ENCODE data around the gene HOTAIR.

The HOTAIR gene

DNA sequence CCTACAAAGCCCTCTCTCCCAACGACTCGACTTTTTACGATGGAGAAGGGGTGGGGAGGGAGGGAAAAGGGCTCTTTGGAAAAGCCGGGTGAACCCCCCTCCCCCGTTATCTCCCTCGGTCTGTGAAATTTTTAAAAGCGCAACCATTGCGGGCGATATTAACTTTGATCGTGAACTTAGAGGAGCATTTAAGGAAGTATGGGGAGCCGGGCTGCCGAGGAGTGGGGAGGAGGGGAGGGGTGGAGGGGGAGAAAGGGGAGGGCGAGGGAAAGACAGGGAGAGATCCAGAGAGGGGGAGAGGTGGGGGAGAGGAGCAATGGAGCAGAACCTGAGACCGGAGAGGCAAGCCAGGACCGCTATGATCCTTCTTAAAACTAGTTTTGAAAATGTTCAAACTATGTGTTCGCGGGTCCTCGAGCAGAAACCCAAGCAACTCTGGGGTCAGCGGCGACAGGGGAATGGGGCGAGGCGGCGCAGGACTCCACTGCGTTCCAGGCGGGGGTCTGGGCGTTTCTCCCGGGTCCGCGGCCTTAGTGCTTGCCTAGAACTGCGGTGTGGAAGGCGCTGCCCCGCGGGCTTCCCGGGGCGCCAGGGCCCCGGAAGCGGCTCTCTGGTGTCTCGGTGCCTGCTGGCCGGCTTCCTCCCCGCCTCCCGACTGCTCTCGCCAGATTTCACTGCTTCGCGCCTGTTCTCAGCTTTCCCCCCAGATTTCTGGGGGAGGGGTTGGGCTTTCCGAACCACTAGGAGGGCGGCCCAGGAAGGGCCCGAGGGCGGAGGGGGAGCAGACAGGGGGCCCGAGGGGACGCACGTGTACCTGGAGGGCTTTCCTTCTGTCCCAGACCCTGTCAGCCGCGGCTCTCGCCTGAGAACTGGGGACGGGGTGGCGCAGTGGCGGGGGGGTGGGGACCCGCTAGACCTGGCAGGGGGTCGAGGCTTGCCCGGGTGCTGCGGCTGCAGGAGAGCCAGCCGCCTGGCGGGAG, at the start of gene HOTAIR:
TSS of gene HOTAIR (minus strand) at position 871 of the 980 bp plus-strand sequence.
- DNase-seq, result no peak

DNA sequence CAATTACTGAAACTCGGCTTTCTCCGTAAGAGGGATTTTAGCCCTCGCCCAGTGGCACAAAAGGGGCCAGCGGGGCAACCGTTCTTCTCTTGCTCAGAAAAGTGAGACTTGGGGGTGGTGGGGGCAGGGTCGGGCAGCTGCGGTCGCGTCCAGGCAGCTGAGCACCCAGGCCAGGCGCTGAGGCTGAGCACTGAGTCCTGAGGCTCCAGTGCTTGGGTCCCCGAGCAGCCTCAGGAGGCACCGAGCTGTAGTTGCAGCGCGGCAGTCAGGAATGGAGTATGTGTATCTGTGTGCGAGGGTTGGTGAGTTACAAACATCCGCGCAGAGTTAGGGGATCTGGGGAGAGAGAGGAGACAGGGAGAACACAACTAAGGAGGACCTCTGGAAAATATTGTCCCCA, 49.4 kb upstream of the HOTAIR start:
- no peak for DNase-seq

DNA sequence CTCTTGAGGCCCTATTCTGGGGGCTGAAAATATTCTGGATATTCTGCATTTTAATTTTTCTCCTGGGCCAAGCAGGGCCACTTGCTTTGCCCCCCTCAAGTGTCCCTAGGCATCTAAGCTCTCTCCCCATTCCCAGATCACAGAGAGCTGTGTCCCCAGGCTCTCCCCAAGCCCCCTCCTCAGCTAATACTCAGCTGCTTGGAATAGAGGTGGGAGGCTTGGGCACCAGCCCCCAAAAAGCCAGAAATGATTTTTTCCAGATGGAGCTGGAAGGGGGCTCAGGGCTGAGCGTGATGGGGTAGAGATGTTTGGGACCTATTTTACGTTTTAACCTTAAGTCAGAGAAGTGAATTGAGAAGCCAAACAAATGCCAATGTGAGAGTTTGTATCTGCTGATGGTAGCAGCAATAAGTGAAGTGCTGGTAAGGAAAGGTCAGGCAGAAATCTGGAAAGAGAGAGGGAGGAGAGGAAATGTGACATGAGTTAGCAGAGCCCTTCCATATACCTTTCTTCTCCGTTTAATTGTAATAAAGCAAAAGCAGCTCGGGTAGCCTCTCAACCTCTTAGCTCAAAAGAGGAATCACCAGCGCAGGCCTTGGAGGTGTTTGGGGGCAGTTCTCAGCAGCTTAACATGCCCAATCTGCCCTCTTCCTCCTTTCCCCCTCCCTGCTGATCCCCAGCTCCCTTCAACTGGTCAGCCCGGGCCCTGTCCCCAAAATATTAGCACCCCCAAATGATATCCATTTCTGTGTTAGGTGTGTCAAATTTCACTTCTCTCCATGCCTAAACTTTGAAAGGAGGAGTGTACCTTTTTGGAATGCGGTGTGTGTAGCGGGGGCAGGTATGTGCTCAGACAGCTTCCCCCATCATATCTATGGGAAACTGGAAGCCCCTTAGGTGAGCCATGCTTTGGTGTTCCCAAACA, 48.5 kb upstream of the HOTAIR start:
- DNase-seq, result no peak

DNA sequence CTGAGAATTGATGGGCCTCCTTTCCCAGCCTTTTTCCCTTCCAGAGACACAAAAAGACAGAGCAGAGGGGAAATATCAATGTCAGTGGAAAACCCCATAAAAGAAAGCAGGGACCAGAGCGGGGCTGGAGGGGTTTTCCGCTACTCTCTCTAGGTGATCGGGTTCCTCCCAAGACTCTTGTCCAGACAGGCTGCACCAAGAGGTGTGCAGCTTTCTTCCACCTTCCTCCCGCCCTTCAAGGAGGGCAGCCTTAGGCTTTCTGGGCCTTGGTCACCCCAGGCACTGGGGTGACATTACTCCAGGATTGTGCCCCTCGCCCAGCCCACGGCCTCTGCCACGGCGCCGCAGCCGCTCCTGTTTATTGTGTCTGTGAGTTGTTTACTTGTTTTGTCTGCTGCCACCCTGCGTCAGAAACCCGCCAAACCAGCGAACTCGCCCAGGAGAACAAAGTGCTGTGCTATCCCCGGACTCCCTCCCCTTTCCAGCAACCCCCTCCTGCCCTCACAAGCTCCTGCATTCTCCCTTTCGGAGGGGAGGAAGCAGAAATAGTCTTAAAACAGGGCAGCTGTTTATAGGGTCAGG, 46.8 kb upstream of the HOTAIR start:
- peak; percentile 11 for DNase-seq

DNA sequence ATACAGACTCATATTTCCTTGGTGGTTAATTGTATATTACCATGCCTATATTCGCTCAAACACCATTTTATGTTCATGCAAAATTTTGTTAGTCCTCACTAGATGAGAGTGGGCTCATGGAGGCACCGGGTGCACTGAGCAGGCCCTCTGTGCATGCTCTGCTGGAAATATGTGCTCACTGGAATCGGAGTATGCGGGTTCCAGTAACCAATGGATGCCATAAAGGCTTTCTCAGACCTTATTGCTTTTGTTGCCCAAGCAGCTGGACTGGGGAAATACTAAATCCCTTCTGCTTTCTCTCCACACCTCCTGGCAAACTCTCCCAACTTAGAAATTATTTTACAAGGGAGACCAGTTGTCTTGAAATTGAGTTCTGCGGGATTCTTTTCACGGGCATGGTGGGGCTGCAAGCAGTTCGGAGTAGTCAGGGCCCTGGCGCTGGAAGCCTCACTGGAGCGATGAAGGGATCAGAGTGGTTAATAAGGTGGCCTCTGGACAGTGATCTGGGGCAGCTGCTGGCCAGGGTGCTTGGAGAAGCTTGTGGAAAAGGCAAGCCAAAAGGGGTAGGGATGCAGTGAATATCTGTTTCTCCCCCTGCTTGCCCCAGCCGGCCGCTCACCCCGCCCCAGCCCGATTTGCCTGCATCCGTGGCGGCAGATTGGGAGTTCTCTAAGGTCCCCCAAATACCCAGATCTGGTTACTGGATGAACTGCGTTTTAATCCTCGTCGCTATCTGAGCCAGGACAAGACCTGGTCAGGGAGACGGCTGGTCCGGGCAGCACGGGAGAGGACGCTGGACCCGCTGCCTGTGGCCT, 46.0 kb upstream of the HOTAIR start:
- DNase-seq, result no peak

DNA sequence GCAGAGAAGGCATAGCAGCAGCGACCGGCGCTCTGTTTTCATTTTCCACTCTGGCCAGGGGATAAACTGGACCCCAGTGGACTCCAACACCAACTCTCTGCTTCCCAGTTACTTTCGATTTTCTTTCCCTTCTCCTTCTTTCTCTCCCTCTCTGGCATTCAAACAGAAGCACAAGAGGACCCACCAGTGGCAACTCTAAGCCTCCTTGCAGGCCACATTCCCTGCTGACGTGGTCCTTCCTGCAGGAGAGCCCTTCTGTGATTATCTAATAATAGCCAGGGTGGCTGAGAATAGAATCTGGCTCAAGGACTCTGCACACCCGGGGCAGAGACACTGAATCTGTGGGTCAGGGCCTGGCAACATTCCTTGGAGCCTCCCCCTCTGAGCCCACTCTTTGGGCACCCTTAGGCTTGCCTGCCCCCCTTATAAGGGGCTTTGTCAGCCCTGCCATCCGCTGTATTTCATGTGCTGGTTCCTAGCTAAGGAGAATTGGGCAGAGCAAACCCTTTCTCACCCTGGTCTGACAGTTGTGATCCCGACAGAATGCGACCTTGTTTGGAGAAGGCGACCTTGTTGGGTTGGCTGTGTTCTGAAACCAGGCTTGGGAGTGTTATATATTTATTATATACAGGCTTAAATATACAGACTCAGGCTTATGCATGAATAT, 45.3 kb upstream of the HOTAIR start:
- no peak for DNase-seq

DNA sequence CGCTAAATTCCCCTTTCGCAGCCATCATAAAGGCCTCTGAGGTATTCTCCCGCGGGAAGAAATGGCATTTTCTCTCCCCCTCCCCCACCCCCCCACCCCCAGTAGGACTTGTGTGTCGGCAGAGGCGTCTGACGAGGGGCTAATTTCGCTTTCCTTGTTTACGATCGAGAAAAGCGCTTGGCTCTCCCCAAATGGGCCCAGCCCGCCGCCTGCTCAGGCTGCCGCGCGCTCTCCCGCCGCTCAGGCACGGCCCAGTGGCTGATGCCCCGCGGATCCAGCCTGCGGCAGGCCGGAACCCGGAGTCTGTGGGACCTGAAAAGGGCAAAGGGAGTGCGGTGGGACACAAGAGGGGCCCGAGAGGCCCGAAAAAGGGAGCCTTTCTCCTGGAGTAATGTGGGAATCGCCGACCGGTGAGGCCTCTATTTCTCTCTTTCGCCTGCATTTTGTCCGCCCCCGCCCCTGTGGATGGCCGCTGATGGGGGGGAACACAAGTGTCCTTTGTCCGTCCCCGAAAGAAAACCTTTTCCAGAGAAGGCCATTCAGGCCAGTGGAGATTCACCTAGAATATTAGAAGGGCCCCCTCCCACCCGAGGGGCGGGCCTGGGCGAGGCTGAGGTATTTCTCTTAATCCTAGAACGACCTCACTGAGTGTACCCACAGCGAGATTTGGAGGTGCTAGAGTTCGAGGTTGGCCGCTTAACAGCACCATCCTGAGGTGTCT, 44.5 kb upstream of the HOTAIR start:
- no peak for DNase-seq

DNA sequence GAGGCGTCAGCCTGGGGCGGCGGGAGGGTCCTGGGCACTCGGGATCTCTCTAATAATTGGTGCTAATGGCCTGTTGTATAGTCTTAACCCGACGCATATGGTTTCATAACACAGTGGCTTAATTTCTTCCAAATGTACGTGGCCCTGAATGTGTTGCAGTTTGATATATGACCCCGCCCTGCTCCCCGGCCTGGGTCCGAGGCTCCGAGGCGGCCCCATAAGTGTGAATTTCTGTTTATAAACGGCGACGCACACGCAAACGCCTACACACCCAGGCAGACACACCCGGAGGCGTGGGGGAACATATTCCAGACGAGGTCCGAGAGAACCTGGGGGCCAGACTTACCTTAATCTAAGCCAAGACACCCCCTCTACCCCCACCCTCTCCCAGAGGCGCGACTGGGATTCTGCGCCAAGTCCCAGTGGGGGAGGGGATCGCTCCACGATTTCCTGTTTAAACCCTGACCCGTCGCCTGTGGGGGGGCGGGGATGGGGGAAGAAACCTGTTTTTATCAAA, 43.8 kb upstream of the HOTAIR start:
- no peak for DNase-seq

DNA sequence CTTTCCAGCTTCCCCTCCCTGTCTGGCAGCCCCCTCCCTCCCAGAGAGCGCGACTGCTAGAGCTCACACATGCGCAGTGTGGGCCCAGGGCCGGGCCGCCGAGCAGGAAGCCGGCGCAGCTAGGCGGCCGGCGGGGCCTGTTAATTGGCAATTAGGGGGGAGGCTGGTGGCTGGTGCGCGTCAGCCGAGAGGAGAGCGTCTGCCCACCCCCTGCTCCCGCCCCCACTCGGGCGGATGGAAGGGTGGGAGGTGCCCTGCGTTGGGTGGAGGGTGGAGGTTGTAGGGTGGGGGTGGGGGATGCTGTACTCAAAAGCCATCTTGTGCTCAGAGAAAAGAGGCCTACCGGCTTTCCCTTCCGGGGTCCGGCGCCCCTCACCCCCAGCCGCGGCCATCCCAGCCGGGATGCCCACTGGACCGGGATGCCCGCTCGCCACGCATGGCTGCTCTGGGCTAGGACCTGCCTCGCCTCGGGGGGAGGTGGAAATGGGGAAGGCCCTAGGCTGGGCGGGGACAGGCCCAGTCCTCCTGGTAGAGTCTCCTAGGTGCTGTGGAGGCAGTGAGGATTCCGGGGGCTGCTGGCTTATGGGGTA, 43.2 kb upstream of the HOTAIR start:
- peak; percentile 94 for DNase-seq

DNA sequence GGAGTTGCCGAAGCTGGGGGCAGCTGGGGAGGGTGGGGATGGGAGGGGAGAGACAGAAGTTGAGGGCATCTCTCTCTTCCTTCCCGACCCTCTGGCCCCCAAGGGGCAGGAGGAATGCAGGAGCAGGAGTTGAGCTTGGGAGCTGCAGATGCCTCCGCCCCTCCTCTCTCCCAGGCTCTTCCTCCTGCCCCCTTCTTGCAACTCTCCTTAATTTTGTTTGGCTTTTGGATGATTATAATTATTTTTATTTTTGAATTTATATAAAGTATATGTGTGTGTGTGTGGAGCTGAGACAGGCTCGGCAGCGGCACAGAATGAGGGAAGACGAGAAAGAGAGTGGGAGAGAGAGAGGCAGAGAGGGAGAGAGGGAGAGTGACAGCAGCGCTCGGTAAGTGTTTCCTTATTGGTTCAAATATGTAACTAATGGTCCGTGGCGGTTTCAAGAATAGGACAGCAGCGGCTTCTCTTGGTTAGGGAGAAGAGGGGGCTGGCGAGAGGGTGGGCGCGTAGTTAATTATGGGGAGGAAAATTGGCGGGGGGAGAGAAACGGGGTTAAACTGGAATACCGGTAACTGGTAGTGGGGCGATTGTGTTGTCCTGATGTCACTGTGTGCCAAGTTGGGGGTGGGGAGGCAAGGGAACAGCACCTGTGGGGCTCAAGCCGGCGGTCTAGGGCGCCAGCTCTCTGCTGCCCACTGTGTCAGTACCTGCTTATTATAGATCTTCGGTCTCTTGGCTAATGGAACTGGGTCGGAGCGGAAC, 42.5 kb upstream of the HOTAIR start:
- DNase-seq, result peak; percentile 94

DNA sequence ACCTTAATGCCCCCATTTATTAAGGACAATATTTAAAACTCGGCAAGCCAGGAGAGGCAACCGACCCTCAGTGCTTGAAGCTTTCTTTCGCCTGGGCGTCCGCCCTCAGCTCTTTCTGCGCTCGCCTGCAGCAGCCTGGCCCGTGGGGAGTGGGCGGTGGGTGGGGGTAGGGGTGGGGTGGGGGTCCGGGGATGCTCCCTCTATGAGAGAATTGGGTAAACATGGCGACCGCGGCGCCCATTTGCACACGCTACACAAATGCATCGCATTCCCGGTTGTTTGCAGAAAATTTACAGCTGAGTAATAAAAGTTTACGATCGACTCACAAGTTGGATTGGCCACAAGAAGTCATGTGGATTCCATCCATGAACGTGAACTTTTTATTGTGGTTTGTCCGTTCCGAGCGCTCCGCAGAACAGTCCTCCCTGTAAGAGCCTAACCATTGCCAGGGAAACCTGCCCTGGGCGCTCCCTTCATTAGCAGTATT, 41.8 kb upstream of the HOTAIR start:
- DNase-seq, result no peak

DNA sequence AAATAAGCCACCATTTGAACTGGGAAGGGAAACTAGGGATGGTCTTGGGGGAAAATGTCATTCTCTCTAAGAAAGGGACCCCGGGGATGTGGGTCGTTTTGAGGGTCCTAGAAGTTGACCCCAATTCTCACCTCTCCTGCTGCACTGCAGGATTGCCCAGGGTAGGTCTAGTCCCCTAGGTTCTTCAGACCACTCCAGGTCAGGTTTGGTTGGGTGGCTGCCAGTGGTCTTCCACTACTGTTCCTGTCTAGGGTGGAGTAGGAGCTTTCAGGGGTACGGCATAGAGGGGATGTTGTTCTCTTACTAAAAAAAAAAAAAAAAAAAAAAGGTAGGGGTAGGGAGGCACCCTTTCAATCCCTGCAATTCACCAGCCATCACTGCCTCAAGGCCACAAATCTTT, 41.3 kb upstream of the HOTAIR start:
- DNase-seq, result no peak

DNA sequence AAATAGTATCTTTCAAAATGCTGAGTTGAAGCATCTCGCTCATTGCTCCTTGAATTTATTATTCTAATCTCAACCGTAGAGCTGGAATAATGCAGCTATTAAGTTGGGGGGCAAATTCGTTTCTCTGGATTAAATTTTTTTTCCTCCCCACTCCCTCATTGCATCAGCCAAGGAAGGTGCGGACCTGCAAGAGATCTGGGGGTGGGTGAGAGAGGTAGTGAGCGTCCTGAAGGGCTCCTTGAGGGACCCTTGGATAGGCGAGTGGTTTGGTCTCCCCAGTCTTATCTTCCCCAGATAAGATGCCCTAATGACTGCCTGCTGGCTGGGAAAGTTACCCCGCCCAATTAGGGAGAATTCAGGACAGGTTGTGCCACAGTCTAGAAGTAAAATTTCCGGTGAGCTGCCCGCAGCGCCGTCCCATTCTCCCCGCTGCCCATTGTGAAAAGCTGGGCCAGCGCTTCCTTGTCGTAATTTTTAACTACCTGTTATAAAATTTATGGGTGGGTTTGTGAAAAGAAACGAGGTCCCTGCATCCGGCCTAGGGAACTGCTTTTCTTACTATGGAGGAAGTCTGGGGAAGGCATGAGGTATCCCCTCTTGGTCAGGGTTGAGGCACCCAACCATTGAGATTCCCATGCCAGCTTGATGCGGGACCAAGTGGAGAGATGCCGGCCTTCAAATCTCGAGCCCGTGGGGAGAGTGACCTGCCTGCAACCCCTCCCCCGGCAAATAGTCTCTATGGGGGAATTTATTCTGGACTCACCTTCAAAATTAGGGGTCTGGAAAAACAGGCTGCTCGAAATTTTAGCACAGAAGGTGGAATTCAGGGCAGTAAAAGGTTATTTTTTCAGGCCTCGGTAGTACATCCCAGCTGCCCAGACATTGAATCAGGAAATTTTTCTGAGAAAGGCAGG, 40.5 kb upstream of the HOTAIR start:
- DNase-seq, result no peak

DNA sequence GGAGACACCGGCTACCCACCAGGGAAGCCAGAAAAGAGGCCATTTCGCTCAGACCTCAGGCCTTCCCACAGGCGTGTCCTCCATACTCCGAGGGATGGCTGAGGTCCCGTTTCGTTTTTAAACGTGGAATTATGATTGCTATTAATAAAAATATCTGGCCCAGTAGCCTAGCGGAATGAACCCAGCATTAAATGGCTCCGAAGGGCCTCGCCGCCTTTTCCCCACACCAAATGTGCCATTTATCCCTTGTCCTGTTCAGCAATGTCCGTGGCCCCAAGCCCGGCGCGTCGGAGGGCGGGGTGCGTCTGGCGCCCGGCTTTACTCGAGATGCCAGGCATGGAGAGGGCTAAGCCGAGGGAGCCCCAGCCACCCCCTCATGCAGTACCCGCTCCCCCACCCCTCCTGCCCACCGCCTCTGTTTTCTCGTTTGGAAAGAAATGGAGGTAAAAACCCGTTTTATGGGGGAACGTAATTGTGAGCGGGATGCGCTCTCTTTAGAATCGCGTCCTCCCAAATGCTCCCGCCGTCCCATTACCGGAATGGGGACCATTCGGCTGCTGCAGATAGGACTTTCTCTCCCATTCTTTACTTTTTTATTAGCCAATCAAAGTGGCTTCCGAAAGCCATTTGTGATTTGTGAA, 39.7 kb upstream of the HOTAIR start:
- no peak for DNase-seq

DNA sequence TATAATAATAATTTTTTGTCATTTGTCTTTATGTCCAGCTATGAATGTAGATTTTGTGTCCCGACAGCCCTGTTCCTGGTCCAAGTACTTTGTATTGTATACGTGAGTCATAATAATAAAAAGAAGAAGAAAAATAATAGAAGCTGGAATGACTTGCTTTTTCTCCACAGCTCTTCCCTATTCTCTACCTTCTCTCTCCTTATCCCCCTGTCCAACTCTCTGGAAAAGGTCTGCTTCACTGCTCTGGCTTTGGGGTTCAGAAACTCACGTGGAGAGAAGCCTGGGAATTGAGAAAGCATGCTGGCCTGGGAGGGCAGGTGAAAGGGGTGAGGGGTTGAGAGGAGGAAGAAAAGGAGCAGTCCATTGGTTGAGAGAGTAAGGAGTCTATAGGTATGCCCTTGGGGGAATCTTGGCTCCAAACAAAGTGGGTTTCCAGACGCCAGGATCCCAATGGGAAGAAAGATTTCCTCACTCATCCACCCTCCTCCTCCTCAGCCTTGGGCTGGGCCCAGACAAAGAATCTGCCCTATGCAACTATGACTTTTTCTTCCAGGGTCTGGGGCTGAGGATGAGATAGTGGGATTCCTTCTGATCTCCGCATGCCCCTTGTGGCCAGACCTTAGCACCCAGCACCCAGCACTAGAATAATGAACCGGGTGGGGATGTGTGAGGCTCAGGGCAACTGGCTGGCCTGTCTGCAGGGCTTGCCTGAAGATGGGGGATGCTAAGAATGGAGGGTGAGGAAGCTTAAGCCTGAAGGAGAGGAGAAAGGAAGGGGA, 38.1 kb upstream of the HOTAIR start:
- no peak for DNase-seq

DNA sequence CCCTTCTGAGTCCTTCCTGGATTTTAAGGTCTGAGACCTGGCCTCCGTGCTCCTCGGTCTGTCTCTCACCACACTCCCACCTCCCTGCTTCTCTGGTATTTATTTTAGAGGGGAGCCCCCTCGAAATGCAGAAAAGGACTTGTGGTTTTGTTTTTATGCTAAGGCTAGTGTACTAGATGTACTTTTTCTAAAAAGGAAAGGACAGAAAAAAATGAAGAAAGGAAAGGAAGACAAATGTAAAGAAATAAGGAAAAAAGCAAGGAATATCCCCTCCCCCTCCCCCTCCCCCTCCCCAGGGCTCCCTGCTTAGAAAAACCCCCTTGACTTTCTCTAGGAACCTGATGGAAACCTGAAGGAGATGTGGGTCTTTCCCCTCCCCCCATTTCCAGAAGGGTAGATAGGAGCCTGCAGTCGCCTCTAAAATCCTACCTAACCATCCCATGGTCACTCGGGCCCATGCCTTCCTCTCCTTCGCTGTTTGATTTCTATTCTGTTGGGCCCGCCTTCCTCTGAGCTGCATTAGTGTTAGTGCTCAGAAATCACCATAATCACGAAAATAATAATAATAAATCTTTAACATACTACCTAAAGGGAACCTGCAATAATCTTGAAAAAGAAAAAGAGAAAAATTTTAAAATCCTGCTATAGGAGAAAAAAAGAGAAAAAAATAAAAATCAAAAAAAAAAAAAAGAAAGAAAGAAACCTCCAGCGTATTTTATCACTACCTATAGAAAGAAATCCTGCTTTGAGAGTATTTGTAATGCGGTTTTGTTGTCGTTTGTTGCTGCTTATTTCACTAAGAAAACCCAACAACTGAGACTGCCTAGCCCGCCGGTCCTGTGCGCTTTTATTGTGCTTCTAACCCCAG, 37.1 kb upstream of the HOTAIR start:
- no peak for DNase-seq

Measured in NCI-H510A treated with DMSO at 0.1 percent for 48 hours (cell line).